ENCODE data around the gene LEPR.

The LEPR gene

DNA sequence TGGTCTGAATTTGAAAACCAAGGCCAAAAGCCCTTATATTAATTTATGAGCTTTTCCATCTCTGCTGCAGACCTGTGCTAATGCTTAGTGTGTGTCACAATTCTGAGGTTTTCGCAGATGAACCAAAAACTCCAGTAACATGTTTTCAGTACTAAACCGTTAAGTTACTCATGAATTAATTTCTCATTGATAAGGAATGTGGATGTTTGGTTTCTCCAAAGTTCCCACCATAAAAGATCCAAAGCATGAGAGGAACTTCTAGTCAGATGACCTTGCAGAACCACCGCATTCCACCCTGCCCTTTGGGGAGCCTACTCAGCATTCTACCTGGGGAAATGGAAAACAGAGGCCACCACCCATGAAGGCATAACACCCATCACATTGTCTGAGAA lies 7.5 kb upstream of the LEPR start:
- DNase-seq: no peak

DNA sequence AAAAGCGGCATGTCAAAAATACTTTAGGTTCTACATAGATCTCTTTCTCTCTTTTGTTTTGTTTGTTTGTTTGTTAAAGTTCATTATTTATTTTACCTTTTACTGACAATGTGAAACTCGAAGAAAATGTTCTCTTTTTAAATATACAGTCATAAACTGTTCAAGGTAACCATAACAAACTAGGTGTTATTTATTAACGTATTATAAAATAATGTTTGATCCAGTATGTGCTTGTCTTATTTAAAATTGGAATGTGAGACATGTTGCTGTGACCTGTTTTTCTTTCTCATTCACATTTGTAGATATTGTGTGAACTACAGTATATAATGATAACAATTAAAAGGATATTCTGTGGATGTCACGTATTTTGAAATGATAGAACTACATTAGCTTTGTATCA lies 5.9 kb upstream of the LEPR start:
- no peak for DNase-seq

- no peak for DNase-seq
Observed at GRCh38 chr1:65416767-65417166, 3.7 kb upstream of the LEPR start.

DNA sequence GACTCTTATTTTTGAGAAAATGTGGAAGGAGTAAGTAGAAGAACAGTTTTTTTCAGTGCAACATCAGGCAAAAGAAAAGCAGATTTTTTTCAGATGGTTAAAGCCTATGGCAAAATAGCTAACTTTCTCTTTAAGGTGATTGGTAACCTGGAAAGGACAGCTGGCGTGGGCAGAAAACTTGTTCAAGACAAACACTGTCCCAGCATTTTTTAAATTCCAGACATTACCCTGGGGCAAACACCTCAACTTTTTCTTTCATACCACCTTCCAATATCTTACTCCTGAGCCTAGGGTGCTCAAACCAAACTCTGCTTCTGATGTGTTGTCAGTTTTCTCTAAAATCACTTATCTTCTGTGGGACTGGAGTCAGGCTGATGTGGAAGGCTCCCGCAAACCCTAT lies 2.7 kb upstream of the LEPR start:
- no peak for DNase-seq

- DNase-seq: no peak
Observed at GRCh38 chr1:65418522-65419185, 1.8 kb upstream of the LEPR start.

DNA sequence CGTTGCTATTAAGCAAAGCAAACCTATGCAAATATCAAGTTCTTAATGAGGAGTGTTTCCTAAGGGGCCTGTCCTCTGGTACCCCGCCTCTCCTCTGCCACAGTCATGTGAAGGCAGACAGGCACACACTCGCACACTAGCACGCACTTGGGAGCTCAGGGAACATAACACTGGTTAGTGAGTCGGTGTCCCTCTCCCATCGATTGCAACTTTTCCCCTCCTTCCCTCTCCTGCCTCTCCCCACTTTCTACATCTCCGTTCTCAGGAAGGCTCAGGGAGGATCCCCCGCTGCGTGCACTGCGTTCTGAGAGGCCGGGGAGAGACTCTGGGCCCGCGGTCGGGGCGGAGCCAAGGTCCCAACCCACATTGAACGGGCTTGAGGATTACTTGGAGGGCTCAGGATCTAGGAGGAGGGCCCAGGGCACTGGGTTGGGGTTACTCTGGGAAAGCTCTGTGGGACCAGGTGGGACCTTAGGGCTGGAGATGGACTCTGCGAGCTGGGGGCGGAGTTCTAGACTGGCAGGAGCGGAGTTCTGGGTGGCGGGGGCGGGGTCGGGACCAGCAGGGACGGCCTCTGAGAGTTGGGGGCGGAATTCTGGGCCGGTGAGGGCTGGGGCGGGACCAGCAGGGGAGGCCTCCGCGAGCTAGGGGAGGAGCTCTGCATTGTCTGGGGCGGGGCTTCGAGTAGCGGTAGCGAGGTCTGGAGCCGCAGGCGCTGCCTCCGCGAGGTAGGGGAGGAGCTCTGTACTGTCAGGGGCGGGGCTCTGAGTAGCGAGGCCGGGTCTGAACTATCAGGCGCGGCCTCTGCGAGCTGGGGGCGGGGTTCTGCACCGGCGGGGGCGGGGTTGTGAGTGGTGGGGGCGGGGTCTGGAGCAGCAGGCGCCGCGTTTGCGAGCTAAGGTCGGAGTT lies 533 bp upstream of the LEPR start:
- DNase-seq: peak; percentile 96

- no peak for DNase-seq
Observed at GRCh38 chr1:65421351-65422025, 1.0 kb downstream of the LEPR start.

- DNase-seq: no peak
Observed at GRCh38 chr1:65422241-65423203, 2.1 kb downstream of the LEPR start.

DNA sequence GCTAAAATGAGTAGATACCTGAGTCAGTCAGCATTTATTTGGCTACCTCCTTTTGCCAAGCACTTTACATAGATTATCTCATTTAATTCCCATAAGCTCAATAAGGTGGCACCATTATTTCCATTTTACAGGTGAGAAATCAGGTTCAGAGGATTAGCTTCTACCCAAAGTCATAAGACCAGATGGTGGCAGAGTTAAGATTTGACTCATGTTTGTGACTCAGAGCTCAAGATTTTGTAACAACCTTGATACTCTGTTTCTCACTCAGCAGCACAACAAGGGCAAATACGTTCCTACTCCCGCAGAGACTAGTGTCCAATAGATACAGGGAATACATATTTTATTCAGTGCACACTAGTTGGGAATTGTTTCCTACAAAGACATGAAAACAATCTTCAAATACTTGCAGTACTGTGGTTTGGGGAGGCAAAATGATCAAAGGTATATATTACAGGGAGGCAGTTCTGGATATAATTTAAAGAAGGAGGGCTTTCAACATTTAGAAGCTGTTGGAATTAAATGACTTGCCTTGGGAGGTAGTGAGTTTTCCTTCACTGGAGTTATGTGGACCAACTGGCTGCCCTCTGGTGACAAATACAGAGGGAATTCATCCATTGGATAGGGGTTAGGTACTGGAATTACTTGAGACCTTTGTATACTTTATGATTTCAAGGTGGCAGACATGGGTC lies 3.6 kb downstream of the LEPR start:
- no peak for DNase-seq

DNA sequence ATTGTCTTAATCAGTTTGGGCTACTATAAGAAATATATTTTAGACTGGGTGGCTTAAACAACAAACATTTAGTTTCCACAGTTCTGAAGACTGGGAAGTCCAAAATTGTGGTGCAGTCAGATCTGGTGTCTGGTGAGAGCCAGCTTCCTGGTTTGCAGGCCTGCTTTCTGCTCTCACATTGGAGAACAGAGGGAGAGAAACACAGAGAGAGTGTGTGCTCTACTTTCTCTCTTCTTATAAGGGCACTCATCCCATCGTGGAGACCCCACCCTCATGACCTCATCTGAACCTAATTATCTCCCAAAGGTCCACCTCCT lies 4.1 kb downstream of the LEPR start:
- DNase-seq: no peak

GRCh38 chr1:65425006-65425405 lies 4.5 kb downstream of the LEPR start:
- DNase-seq: no peak

DNA sequence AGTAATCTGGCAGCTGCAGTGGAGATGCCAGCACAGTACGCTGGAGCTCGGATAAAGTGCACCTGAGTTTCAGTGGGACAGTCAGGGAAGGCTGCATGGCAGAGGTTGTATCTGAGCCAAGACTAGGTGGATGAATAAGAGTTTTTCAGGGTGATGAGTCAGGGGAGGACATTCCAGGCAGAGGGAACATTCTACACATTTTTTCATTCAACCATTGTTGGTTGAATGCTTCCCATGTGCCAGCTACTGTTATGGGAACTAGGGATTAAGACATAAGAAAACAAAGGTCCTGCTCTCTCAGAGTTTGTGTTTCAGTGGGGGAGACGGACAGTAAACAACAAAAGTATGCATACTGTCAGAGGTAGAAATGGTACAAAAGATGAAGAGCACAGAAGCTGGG lies 5.2 kb downstream of the LEPR start:
- no peak for DNase-seq

DNA sequence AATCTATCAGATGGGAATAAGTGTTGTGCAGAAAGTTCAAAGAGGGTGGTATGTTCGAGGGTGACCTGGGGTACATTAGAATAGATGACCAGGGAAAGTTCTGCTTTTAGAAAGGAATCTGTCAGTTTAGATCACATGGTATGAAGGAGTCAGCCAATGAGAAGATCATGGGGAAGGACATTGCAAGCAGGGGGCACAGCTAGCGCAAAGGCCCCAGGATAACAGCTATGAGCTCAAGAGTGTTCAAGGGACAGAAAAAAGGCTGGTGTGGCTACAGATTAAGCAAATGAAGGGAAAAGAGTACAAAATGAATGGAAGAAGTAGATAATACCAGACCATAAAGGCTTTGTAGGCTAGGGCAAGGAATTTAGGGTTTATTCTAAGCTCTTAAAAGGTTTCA lies 8.6 kb downstream of the LEPR start:
- DNase-seq: no peak

GRCh38 chr1:65429806-65430205 lies 9.3 kb downstream of the LEPR start:
- DNase-seq: no peak

DNA sequence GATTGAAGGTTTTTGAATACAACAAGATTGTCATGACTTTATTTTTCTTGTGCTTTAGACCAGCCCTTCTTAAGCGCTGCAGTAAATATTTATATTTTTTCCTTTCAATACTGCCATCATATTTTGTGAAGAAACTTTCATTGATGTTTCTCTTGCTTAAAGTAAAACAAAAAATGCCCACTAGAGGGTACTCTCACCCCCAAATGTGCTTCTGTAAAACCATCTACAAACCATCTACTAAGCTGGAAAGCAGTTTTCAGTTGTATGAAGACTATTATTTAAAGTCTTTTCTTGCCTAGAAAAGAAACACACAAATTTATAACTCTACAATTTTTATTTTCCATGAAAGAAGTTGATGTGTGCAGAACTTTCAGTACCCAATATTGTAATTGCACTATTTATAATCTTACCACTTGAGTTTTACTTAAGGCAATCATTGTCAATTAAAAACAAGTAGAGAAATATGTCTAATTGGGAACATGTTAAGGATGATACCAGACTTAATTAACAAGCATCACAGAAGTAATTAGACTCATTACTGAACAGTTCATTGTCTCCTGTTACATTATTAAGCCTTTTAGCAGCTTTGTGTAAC lies 10.7 kb downstream of the LEPR start:
- DNase-seq: no peak

DNA sequence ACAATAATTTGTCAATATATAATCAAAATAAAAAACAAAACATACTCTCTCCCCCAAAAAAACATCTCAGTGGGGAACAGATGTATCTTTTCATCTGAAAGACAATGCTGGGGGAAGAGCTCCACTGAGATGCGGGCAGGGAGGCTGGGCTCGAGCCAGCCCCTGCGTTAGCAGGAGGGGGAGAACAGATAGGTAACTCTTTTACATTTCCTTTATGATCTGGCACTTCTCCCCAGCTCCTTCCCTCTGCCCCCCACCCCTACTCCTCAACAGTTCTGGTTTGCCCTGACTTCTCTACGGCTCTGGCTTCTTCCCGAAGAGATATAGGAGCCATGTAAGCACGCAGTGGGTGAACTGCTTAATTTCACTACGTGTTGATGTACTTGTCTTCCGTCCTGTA lies 12.4 kb downstream of the LEPR start:
- DNase-seq: no peak

DNA sequence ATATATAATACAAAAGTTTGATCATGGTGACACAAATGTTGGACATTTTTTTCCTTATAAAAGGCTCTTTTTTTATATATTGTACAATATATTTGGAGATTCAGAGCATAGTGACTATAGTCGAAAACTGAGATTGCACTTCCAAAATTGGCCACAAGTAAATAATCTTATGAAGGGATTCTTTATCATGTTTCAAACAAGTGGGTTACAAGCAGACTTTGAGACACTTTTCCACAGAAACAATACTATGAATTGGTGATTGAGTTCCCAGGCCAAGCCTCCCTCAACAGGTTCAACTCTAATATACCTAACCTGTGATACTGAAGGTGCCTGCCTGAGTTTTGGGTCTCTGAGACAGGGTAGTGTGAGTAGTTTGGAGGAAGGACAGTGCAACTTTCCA lies 13.8 kb downstream of the LEPR start:
- DNase-seq: no peak

DNA sequence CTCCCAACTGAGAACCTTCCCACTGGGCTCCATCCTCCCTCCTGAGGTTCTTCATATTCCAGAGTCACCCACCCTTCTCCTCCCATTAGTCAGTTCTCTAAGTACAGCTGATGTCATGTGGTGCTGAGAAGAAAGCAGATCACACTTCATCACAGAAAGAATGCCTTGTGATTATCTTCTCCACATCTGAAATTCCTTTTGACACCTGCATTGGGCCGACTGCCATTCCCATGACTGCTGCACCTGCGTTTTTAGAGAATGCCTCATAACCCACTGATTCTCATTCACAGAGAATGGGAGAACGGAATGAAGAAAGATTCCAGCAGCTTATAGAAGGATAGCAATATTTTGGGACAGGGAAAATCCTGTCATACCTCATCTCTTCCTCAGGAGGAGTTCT lies 14.3 kb downstream of the LEPR start:
- no peak for DNase-seq

DNA sequence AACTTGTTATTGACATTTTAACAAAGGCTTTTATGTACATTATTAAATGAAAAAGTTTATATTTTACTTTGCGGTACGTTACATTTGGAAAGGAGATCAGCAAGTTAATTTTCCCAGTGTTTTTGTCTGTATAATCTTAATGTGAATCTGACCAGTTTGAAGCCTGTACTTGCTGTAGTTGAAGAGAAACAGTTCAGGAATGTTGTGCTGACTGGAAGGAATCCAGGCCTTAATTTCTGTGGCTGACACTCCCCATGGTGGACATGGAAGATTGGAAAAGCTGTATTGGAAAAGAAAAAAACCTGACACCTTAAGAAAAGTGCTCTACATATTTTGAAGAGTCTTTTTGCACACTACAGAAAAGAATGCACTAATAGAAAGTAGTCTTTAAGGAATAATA lies 15.5 kb downstream of the LEPR start:
- no peak for DNase-seq

- DNase-seq: no peak
Observed at GRCh38 chr1:65437616-65438015, 17.1 kb downstream of the LEPR start.

DNA sequence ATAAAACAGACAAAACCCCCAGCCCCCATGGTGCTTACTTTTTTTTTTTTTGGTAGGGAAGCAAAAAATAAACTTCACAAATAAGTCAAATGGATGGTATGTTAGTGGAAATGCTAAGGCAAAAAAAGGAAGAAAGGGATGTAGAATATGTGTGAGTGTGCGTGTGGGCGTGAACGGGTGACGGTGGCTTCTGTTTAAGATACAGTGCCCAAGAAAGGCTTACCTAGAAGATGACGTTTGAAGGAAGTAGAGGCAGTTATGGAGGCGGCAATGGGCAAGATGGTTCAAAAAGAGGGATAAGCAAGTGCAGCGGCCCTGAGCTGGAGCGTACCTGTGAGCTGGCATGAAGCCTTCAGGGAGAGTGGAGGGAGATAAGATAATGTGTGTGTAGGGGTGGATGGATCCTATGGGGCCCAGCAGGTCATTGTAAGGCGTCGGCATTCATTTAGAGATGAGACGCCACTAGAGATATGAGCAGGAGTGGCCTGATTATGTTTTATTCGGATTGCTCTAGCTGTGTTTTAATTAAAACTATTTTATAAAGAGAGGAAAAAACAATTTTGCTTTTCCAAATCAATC lies 19.9 kb downstream of the LEPR start:
- no peak for DNase-seq

DNA sequence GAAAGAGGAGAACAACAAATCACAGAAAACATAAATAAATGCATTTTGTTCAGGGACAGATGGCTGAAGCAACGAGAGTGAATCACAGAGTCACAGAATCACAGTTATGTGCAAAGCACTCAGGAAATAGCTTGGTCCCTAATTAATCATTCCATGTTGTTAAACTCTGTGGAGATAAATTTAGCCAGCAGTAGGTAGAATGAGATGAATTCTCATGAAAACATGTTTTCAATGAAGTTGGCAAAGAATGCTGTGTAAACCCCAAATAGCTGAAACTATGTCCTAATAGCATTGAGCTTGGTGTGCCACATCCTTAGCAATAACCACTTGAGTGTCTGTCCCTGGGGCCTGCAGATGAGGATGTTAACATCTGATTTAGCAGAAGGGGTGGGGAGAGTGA lies 20.4 kb downstream of the LEPR start:
- DNase-seq: no peak

All from activated CD8-positive, alpha-beta memory T cell treated with anti-CD3 and anti-CD28 coated beads, Interleukin-2, amount 50 U/mL, for 48 hours (primary cell).